Duodenal mucosa (tissue), 2 donors: ENCODE data around the gene HNRNPR.
"Not testable (repeated sequence)": the region's sequence is repeated elsewhere in the genome, so short reads cannot be mapped to it uniquely, and the experiment has no call there.

Source experiments
- H3K27ac ChIP-seq: one replicate; pipeline ENCODE4 v1.7.0; 2013; ENCODE audit warnings: low read depth, low read length
- H3K27me3 ChIP-seq, 2 donors: one replicate each; pipeline ENCODE4 v1.7.0; 2013; ENCODE audit warnings: low read length in 2 of 2, control low read depth in 1 of 2; ENCODE audit not compliant: insufficient read depth in 2 of 2, control insufficient read depth in 1 of 2
- H3K36me3 ChIP-seq, 2 donors: one replicate each; pipeline ENCODE4 v1.7.0; 2013; ENCODE audit warnings: low read length in 2 of 2, control low read depth in 1 of 2; ENCODE audit not compliant: insufficient read depth in 2 of 2, control insufficient read depth in 1 of 2
- H3K4me1 ChIP-seq, 2 donors: one replicate each; pipeline ENCODE4 v1.7.0; 2013; ENCODE audit warnings: low read length in 2 of 2, control low read depth in 1 of 2; ENCODE audit not compliant: insufficient read depth in 2 of 2, control insufficient read depth in 1 of 2
- H3K4me3 ChIP-seq, 2 donors: one replicate each; pipeline ENCODE4 v1.7.0; 2013; ENCODE audit warnings: low read length in 2 of 2, low read depth in 1 of 2
- H3K9ac ChIP-seq, 2 donors: one replicate each; pipeline ENCODE4 v1.7.0; 2013; ENCODE audit warnings: low read length in 2 of 2, low read depth in 1 of 2
- H3K9me3 ChIP-seq, 2 donors: one replicate each; pipeline ENCODE4 v1.7.0; 2013; ENCODE audit warnings: low read length in 2 of 2, control low read depth in 1 of 2; ENCODE audit not compliant: control insufficient read depth in 1 of 2

HNRNPR gene

DNA sequence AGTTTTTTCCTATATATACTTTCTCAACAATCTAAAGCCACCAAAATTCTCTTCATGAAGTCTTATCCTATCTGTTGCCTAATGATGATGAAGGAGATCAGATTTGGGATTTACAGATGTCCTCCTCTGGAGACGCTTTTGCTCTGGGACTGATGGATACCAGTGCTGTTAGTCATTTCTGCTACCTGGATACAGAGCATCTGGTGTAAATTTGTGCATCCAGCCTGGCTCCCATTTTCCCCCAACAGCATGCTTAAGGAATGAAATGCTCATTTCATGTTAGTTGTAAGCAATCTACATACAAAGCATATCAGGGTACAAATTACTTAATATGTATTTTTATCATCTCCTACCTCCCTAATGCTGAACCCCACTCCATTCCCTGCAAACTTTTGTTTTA lies 57.7 kb downstream of the HNRNPR start:
- Histone ChIP-seq H3K36me3 (peaks cover 5 to 25% of the 10 kb centered on the region in 2 donors), H3K4me3 (no peak overlapping the region), H3K4me1 (peaks cover 0 to 9% of the 10 kb centered on the region in 2 donors), H3K9ac (no peak overlapping the region), H3K27ac (no peak overlapping the region), H3K9me3 (no peaks in the 10 kb centered on the region), H3K27me3 (no peaks in the 10 kb centered on the region)

DNA sequence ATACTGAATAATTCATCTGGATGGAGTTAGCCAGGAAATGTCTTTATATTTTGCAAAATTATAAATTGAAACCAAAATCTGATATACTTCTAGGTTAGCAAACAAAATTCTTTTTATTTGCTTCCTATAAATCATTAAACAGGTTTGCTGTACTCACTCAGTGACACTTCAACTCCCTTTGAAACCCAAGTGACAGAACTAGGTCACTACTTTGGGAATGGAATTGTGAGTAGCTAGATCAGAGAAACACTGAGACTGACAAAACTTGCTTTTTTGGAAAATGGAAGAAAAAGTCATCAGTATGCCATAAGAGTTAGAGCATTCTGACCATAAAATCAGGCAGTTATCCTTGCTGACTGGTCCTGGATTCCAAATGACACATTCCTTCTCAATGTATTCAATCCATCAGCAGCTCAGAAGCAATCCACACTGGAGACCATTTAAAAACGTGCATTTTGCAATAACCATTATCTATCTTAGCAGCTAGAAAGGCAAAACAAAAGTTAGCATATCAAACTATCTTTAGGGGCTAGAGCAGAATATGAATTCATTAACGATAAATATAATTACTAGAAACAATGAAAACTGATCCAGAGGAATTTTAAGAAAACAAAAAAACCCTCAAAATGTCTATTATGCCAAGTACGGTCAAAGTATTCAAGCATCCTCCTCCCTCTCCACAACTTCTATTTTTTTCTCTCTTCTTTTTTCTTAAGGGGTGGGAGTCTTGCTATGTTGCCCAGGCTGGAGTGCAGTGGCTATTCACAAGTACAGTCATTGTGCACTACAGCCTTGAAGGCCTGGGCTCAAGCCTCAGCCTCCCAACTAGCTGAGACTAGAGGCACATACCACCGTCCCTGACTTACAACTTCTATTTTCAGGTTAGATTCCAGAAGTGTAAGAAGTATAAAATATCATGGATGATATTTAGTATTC lies 60.1 kb downstream of the HNRNPR start:
- no peaks in the 10 kb centered on the region for H3K27me3 ChIP-seq
- H3K9me3 ChIP-seq, result no peaks in the 10 kb centered on the region
- H3K4me3 ChIP-seq, result no peak overlapping the region
- peaks cover 0 to 9% of the 10 kb centered on the region in 2 donors for H3K4me1 ChIP-seq
- peaks cover 5 to 28% of the 10 kb centered on the region in 2 donors for H3K36me3 ChIP-seq
- H3K27ac ChIP-seq, result no peak overlapping the region
- no peak overlapping the region for H3K9ac ChIP-seq

DNA sequence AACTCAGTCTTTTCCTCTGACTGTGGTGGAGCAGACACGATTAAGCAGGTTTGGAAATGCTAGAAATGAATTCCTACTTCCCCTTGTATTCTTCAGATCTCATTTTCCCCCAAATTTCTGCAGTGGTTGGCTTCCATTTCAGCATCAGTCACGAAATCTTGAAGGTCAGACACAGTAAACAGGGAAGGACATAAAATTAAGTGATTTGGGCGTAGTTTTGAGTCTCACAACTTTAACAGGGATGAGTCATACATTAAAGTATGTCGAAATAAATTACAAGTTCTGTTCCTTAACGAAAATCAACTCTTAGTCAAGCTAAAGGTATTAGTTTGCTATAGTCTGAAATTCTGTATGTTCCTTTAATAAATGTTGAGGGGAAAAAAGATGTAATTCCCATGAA lies 61.1 kb downstream of the HNRNPR start:
- Histone ChIP-seq H3K36me3 (peaks cover 5 to 28% of the 10 kb centered on the region in 2 donors), H3K9ac (no peak overlapping the region), H3K4me1 (peaks cover 0 to 9% of the 10 kb centered on the region in 2 donors), H3K27me3 (no peaks in the 10 kb centered on the region), H3K4me3 (no peak overlapping the region), H3K9me3 (no peaks in the 10 kb centered on the region), H3K27ac (no peak overlapping the region)

DNA sequence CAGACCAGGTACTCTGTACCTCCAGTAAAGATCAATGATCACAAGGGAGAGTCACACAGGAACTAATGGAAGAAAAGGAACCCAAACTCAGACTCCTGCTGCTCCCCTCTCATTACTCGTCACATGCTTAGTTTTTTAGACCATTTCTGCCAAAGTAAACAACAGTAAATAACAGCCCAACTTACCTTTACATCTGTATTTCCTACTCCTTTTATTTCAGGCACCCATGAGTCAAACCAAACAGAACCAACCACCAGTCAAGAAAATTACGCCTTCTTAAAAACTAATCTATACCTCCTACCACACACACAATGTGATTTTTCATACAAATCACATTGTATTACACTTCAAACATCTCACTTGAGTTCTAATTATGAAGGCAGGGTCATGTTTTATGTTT lies 65.4 kb downstream of the HNRNPR start:
- Histone ChIP-seq H3K9me3 (no peaks in the 10 kb centered on the region), H3K27ac (no peak overlapping the region), H3K9ac (no peak overlapping the region), H3K36me3 (peaks cover 5 to 20% of the 10 kb centered on the region in 2 donors), H3K4me1 (peaks cover 0 to 7% of the 10 kb centered on the region in 2 donors), H3K27me3 (no peaks in the 10 kb centered on the region), H3K4me3 (no peak overlapping the region)

DNA sequence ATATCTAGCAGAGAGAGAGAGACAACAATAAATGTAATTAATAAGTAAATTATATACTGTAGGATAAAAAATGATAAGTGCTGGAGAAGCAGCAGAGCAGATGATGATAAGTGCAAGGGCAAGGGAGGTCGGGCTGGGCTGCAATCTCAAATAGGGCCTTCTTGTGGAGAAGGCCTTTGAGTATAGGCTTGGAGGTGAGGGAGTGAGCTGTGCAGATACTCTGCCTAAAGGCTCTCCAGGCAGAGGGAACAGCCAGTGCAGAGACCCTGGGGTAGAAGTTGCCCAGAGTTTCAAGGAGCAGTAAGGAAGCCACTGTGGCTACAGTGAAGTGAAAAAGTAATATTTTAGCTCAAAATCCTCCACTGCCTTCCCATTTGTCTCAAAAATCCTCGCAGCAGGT lies 67.6 kb downstream of the HNRNPR start:
- no peaks in the 10 kb centered on the region for H3K4me1 ChIP-seq
- H3K27ac ChIP-seq, result no peak overlapping the region
- no peaks in the 10 kb centered on the region for H3K9me3 ChIP-seq
- H3K36me3 ChIP-seq, result peaks cover 0 to 4% of the 10 kb centered on the region in 2 donors
- no peak overlapping the region for H3K9ac ChIP-seq
- H3K4me3 ChIP-seq, result no peak overlapping the region
- no peaks in the 10 kb centered on the region for H3K27me3 ChIP-seq

DNA sequence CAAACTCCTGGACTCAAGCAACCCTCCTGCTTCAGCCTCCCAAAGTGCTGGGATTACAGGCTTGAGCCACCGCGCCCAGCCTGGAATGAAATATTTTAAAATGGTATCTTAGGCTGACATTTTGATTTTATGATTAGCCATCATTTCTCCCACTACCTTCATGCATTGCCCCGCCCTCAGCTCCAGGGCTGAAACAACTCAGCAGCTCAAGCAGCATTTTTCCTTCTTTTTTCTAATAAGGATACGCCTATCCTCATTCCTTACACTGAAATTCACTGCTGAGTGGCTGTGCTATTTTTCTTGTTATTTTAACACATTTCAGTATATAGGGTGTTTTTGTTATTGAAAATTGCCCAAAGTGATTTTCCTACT lies 70.0 kb downstream of the HNRNPR start:
- Histone ChIP-seq H3K9ac (no peak overlapping the region), H3K27me3 (no peaks in the 10 kb centered on the region), H3K4me1 (no peaks in the 10 kb centered on the region), H3K36me3 (no peaks in the 10 kb centered on the region), H3K9me3 (no peaks in the 10 kb centered on the region), H3K27ac (no peak overlapping the region), H3K4me3 (no peak overlapping the region)

DNA sequence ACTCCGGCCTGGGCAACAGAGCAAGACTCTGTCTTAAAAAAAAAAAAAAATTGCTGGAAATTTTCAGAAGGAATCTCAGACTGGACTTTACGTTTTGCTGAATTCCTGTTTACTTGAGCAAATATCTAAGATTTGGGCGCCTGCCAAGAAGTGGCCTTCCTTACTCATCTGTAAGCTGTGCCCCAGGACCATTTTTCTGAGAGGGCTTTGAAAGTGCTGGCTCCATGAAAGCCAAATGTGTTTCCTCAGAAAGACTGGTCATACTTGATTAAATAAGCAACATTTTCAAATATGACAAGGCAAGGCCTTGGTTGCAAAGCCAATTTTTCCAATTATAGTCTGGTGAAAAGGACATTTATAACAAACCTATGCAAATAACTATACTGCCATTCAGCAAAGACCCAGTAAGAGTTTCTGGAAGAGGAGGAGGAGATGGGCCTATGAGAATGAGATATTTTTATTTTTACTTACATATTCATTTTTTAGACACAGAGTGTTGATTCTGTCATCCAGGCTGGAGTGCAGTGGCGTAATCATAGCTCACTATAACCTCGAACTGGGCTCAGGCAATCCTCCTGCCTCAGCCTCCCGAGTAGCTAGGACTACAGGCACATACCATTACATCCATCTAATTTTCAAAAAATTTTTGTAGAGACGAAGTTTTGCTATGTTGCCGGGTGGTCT lies 70.5 kb downstream of the HNRNPR start:
- Histone ChIP-seq H3K4me3 (no peak overlapping the region), H3K27me3 (no peaks in the 10 kb centered on the region), H3K9ac (no peak overlapping the region), H3K36me3 (no peaks in the 10 kb centered on the region), H3K27ac (no peak overlapping the region), H3K9me3 (no peaks in the 10 kb centered on the region), H3K4me1 (no peaks in the 10 kb centered on the region)

DNA sequence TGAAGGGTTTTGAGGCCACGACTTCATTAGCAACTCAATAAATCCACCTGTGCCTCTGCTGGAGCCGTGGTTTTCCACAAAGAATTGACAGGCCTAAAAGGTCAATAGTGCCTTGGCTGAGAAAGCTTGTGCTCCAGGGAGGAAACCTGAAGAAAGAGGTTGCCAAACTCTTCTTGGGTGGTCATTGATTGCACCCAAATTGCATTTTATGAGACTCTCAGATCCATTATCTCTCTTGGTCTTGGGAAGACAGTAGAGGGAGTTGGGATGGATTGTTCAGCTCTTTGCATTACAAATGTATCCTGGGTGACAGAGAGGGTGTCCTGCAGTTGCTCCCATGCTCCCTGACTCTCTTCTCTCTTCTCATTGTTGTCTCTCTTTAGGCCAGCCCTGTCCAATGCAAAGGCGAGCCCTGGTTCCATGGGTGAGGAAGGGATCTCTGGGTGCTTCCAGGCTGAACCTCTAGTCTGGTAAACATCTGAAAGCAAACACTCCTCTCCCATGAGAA lies 80.7 kb downstream of the HNRNPR start:
- H3K4me1 ChIP-seq, result no peaks in the 10 kb centered on the region
- H3K9me3 ChIP-seq, result no peaks in the 10 kb centered on the region
- no peak overlapping the region for H3K9ac ChIP-seq
- H3K27me3 ChIP-seq, result no peaks in the 10 kb centered on the region
- H3K27ac ChIP-seq, result no peak overlapping the region
- H3K36me3 ChIP-seq, result no peaks in the 10 kb centered on the region
- no peak overlapping the region for H3K4me3 ChIP-seq

DNA sequence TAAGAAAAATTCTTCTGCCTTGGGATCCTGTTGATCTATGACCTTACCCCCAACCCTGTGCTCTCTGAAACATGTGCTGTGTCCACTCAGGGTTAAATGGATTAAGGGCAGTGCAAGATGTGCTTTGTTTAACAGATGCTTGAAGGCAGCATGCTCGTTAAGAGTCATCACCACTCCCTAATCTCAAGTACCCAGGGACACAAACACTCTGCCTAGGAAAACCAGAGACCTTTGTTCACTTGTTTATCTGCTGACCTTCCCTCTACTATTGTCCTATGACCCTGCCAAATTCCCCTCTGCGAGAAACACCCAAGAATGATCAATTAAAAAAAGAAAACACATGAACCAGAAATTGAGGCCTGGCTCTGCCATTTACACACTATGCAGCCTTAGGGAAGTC lies 86.0 kb downstream of the HNRNPR start:
- H3K27me3 ChIP-seq, H3K27ac ChIP-seq, H3K4me1 ChIP-seq, H3K9ac ChIP-seq, H3K9me3 ChIP-seq, H3K4me3 ChIP-seq, H3K36me3 ChIP-seq: not testable (repeated sequence)

DNA sequence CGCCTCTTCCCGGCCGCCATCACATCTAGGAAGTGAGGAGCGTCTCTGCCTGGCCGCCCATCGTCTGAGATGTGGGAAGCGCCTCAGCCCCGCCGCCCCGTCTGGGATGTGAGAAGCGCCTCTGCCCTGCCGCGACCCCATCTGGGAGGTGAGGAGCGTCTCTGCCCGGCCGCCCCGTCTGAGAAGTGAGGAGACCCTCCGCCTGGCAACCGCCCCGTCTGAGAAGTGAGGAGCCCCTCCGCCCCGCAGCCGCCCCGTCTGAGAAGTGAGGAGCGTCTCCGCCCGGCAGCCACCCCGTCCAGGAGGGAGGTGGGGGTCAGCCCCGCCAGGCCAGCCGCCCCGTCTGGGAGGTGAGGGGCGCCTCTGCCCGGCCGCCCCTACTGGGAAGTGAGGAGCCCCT lies 86.7 kb downstream of the HNRNPR start:
- not testable (repeated sequence) for H3K27ac ChIP-seq, H3K9ac ChIP-seq, H3K4me1 ChIP-seq, H3K27me3 ChIP-seq, H3K9me3 ChIP-seq, H3K36me3 ChIP-seq, H3K4me3 ChIP-seq
